KOPT-K1 (cell line): ENCODE results near the gene TMCO6.

ENCODE experiments used
- H3K27ac ChIP-seq: fragments of 200-600 bp; sonication (generic); 2 replicates; pipeline ENCODE4 v1.5.1; 2016; ENCODE audit warnings: antibody characterized with exemption, mild to moderate bottlenecking, low read depth, low read length; ENCODE audit not compliant: poor library complexity, severe bottlenecking
- H3K36me3 ChIP-seq: fragments of 200-600 bp; sonication (generic); 2 replicates; pipeline ENCODE4 v1.5.1; 2017; ENCODE audit warnings: antibody characterized with exemption, mild to moderate bottlenecking, low read length, moderate library complexity; ENCODE audit not compliant: insufficient read depth
- H3K9me3 ChIP-seq: fragments of 200-600 bp; sonication (generic); 2 replicates; pipeline ENCODE4 v1.5.1; 2017; ENCODE audit warnings: antibody characterized with exemption, low read length, mild to moderate bottlenecking; ENCODE audit not compliant: insufficient read depth, poor library complexity, severe bottlenecking

The TMCO6 gene

DNA sequence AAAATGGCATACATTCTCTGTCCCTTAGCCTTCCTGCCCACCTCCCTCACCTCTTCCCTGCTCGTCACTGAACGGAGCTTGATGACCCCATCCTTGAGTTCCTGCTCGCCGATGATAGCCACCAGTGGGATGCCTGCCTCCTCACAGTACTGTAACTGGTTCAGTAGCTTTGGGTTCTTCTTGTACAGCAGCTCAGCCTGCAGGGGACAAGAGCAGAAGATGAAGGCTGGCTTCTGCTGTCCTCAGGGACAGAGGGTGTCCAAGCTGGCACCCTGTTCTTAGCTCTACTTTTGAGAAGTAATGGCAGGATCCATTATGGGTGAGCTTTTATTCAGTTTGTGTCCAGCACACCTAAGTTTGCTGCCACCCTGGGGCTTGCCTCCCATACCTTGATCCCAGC lies 35.4 kb downstream of the TMCO6 start:
- no peaks in the 10 kb centered on the region for H3K9me3 ChIP-seq
- H3K36me3 ChIP-seq: peaks cover 100% of the 10 kb centered on the region
- no peak overlapping the region for H3K27ac ChIP-seq

DNA sequence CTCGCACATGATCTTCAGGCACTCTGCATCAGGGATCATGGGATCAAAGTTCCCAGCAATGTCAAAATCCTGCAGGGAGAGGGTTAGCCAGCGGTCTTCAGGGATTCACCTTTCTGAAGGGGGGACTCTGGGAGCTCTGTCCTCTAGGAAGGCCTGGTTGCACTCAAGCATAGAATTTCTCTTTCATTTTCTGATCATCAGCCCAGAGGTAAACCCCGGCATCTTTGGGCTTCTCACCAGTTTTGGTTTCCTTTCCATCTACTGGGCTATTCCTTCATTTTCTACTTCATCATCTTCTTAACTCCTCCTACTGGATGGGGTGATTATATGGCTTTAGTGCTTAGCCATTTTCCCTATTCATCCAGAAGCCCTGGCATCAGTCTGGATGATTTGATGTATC lies 38.7 kb downstream of the TMCO6 start:
- no peaks in the 10 kb centered on the region for H3K9me3 ChIP-seq
- H3K27ac ChIP-seq: no peak overlapping the region
- H3K36me3 ChIP-seq: peaks cover 93% of the 10 kb centered on the region

DNA sequence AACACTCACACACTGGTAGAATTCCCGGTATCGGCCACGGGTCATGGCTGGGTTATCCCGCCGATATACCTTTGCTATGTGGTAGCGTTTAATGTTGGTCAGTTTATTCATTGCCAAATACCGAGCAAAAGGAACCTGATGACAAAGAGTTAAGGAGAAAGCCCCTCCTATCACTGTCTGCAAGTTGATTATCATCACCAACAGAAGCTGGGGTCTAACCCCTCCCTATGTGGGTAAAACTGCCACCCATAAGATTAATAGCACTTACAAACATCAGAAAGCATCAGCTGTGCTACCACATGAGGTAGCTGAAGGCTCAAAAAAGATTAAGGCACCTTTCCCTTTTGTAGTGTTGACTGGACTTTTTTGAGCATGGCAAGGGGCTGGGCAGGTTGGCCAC lies 39.7 kb downstream of the TMCO6 start:
- H3K27ac ChIP-seq: no peak overlapping the region
- no peaks in the 10 kb centered on the region for H3K9me3 ChIP-seq
- H3K36me3 ChIP-seq: peaks cover 91% of the 10 kb centered on the region

DNA sequence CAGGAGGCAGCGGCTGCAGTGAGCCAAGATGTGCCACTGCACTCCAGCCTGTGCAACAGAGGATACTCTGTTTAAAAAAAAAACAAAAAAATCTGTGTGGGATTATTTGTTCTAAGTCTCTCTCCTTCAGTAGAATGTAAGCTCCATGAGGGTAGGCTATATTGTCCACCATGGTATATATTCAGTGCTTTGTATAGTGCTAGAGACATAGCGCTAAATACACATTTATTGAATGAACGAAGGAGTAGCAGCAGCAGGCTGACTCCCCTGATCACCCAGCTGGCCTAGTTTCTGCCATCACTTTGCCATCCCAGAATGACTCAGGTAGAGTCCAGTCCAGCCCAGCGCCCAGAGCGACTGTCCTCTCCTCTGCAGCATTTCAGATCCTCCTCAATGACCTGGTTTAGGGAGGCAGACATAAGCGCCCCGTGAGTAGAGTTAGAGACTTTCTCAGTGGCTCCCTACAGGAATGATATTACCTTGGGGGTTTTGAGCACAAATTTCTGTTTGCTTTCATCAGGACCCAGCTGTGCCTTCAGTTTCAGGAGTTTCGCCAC lies 51.2 kb downstream of the TMCO6 start:
- H3K27ac ChIP-seq: peak overlapping the region; percentile 72
- H3K9me3 ChIP-seq: no peaks in the 10 kb centered on the region
- peaks cover 67% of the 10 kb centered on the region for H3K36me3 ChIP-seq

DNA sequence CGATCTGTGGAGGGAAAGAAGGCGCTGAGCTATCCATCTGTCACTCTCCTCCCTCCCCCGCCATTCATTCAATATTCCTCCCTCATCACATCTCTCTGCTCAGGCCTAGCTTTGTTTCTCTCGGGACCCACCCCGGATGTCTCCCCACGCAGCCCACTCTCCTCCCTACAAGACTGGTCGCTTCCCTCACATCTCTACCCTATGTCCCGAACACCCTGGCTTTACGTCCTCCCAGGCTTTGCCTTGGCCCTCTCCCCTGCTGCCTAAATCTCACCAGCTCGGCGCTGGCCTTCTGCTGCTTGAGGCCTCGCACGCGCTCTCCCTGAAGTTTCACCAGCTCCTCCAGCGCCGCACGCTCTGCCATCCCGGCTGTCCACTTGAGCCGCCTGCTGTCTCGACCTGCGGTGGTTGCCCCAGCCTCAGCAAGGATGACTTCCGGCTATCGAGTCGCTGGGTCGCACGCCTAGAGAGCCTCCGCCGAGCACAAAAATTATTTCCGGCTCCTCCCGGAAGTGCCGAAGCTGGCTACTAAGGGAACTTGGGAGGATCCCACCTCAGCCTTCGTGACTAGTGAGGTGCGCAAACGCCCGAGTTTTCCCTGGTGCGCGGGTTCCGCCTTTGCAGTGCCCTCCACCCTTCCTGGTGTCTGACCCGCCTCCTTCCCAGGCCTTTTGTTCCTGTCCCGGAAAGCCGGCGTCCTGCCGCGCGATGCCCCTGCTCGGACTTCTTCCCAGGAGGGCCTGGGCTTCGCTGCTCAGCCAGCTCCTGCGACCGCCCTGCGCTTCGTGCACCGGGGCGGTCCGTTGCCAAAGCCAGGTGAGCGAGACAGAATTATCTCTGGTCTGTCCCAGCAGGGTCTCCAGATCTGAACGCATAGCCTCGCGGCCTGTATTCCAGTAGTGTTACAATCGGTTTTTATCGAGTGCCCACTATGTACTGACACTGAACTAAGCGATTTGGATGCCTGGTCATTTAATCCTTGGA lies 52.0 kb downstream of the TMCO6 start, which contains the start of the genes HARS1 and HARS2:
Gene HARS1, minus strand, starts transcription at position 430 of the 984 bp plus-strand sequence. Its CDS starts 66 bp downstream, at position 364.
Gene HARS2, plus strand, starts transcription at position 515 of the 984 bp plus-strand sequence. Its CDS starts 194 bp downstream, at position 709.
- no peaks in the 10 kb centered on the region for H3K9me3 ChIP-seq
- H3K27ac ChIP-seq: peak within 1 kb of the TSS; percentile 72
- H3K36me3 ChIP-seq: peaks cover 68% of the 10 kb centered on the region

DNA sequence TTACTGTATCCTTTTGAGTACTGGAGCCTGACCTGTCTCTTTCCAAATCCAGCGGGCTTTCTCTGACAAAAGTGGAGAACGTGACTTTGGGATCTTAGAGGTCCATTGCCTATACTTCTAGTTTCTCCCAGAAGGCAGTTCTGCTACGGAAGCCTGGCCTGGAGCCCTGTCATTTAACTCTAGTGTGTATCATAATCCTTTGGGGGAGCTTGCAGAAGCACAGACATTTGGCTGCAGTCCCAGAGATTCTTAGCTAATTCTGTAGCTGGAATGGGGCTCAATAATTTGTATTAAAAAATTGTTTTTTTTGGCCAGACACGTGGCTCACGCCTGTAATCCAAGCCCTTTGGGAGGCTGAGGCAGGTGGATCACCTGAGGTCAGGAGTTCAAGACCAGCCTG lies 55.0 kb downstream of the TMCO6 start:
- peaks cover 68% of the 10 kb centered on the region for H3K36me3 ChIP-seq
- H3K9me3 ChIP-seq: no peaks in the 10 kb centered on the region
- no peak overlapping the region for H3K27ac ChIP-seq
